GM19193 (cell line): ENCODE measurements around the gene SETD1A.

Experiments
- POLR2A ChIP-seq: IDR thresholded peaks from 4 replicates; pipeline ENCODE4 v1.6.1; 2011; ENCODE audit not compliant: insufficient read depth, insufficient read length; ENCODE audit errors: extremely low read depth

The SETD1A gene

GRCh38 chr16:30963925-30964511 lies 6.5 kb downstream of the SETD1A start:
- TF ChIP-seq POLR2A: no peak

- no peak for TF ChIP-seq POLR2A
These were observed 7.1 kb downstream of the SETD1A start for GRCh38 chr16:30964574-30965226.

GRCh38 chr16:30965436-30965835 lies 7.9 kb downstream of the SETD1A start:
- no peak for TF ChIP-seq POLR2A

- TF ChIP-seq POLR2A: no peak
These were observed 8.6 kb downstream of the SETD1A start for GRCh38 chr16:30966033-30966619.

- no peak for TF ChIP-seq POLR2A
These were observed 10.2 kb downstream of the SETD1A start for GRCh38 chr16:30967795-30968194.

- TF ChIP-seq POLR2A: no peak
These were observed 11.8 kb downstream of the SETD1A start for GRCh38 chr16:30969246-30969842.

- TF ChIP-seq POLR2A: no peak
These were observed 13.7 kb downstream of the SETD1A start for GRCh38 chr16:30971298-30971697.

- TF ChIP-seq POLR2A: no peak
These were observed 15.3 kb downstream of the SETD1A start for GRCh38 chr16:30972872-30973271.

- TF ChIP-seq POLR2A: no peak
These were observed 16.8 kb downstream of the SETD1A start for GRCh38 chr16:30974348-30974747.

- TF ChIP-seq POLR2A: no peak
These were observed 18.9 kb downstream of the SETD1A start for GRCh38 chr16:30976486-30976885.

GRCh38 chr16:30977502-30977901 lies 19.9 kb downstream of the SETD1A start:
- no peak for TF ChIP-seq POLR2A

GRCh38 chr16:30979170-30980022 lies 21.8 kb downstream of the SETD1A start:
- no peak for TF ChIP-seq POLR2A

- no peak for TF ChIP-seq POLR2A
These were observed 22.4 kb downstream of the SETD1A start for GRCh38 chr16:30980023-30980371.

- TF ChIP-seq POLR2A: no peak
These were observed 22.9 kb downstream of the SETD1A start for GRCh38 chr16:30980434-30980833.

GRCh38 chr16:30980959-30981358 lies 23.4 kb downstream of the SETD1A start:
- no peak for TF ChIP-seq POLR2A
